ENCODE data around the gene COL9A1. TPM values are rescaled to one million over a fixed set of nuclear protein-coding genes. Genes with fewer than 3 reads are reported as not detected.

COL9A1 gene
- total RNA-seq, 1 donor from 2014 or later: not detected

- no peak overlapping the region for H3K4me3 ChIP-seq (ENCODE audit: low read depth, low read length)
- peaks cover 21% of the 10 kb centered on the region for H3K27me3 ChIP-seq (ENCODE audit: control insufficient read depth, insufficient read depth, low read length)
- H3K36me3 ChIP-seq (ENCODE audit: control insufficient read depth, insufficient read depth, low read length): no peaks in the 10 kb centered on the region
- no peak for FAIRE-seq
- no peak for DNase-seq (ENCODE audit: low read depth)
- no peak for TF ChIP-seq CTCF (IDR thresholded peaks at IDR 0.05; ENCODE audit: insufficient read depth, low read length, severe bottlenecking)
Measured at GRCh38 chr6:70285201-70285600, 17.7 kb downstream of the COL9A1 start.

- DNase-seq (ENCODE audit: low read depth) (no peak), FAIRE-seq (no peak)
- Histone ChIP-seq H3K27me3 (ENCODE audit: control insufficient read depth, insufficient read depth, low read length) (peaks cover 21% of the 10 kb centered on the region), H3K4me3 (ENCODE audit: low read depth, low read length) (no peak overlapping the region), H3K36me3 (ENCODE audit: control insufficient read depth, insufficient read depth, low read length) (no peaks in the 10 kb centered on the region)
- TF ChIP-seq CTCF (IDR thresholded peaks at IDR 0.05; ENCODE audit: insufficient read depth, low read length, severe bottlenecking): no peak
Measured at GRCh38 chr6:70282919-70283461, 19.9 kb downstream of the COL9A1 start.

GRCh38 chr6:70282312-70282918 is 20.5 kb downstream of the COL9A1 start:
- FAIRE-seq (no peak), DNase-seq (ENCODE audit: low read depth) (no peak)
- peaks cover 21% of the 10 kb centered on the region for H3K27me3 ChIP-seq (ENCODE audit: control insufficient read depth, insufficient read depth, low read length)
- no peak overlapping the region for H3K4me3 ChIP-seq (ENCODE audit: low read depth, low read length)
- TF ChIP-seq CTCF (IDR thresholded peaks at IDR 0.05; ENCODE audit: insufficient read depth, low read length, severe bottlenecking): no peak
- no peaks in the 10 kb centered on the region for H3K36me3 ChIP-seq (ENCODE audit: control insufficient read depth, insufficient read depth, low read length)

- FAIRE-seq (no peak), DNase-seq (ENCODE audit: low read depth) (no peak)
- TF ChIP-seq CTCF (IDR thresholded peaks at IDR 0.05; ENCODE audit: insufficient read depth, low read length, severe bottlenecking): no peak
- H3K4me3 ChIP-seq (ENCODE audit: low read depth, low read length): no peak overlapping the region
- H3K27me3 ChIP-seq (ENCODE audit: control insufficient read depth, insufficient read depth, low read length): peaks cover 21% of the 10 kb centered on the region
- H3K36me3 ChIP-seq (ENCODE audit: control insufficient read depth, insufficient read depth, low read length): no peaks in the 10 kb centered on the region
Measured at GRCh38 chr6:70281923-70282311, 21.0 kb downstream of the COL9A1 start.

GRCh38 chr6:70280400-70280853 is 22.5 kb downstream of the COL9A1 start:
- DNase-seq (ENCODE audit: low read depth) (no peak), FAIRE-seq (no peak)
- TF ChIP-seq CTCF (IDR thresholded peaks at IDR 0.05; ENCODE audit: insufficient read depth, low read length, severe bottlenecking): no peak
- Histone ChIP-seq H3K27me3 (ENCODE audit: control insufficient read depth, insufficient read depth, low read length) (peaks cover 21% of the 10 kb centered on the region), H3K4me3 (ENCODE audit: low read depth, low read length) (no peak overlapping the region), H3K36me3 (ENCODE audit: control insufficient read depth, insufficient read depth, low read length) (no peaks in the 10 kb centered on the region)

- FAIRE-seq: no peak
- TF ChIP-seq CTCF (IDR thresholded peaks at IDR 0.05; ENCODE audit: insufficient read depth, low read length, severe bottlenecking): no peak
- Histone ChIP-seq H3K27me3 (ENCODE audit: control insufficient read depth, insufficient read depth, low read length) (peaks cover 11% of the 10 kb centered on the region), H3K4me3 (ENCODE audit: low read depth, low read length) (no peak overlapping the region), H3K36me3 (ENCODE audit: control insufficient read depth, insufficient read depth, low read length) (no peaks in the 10 kb centered on the region)
- peak; percentile 42 for DNase-seq (ENCODE audit: low read depth)
Measured at GRCh38 chr6:70277470-70277869, 25.4 kb downstream of the COL9A1 start.

All from bronchial epithelial cell (primary cell).